Uterus (tissue), 4 donors: ENCODE data around the gene PARD3. TPM values are rescaled to one million over a fixed set of nuclear protein-coding genes. Genes with fewer than 3 reads are reported as not detected.

Source experiments
- DNase-seq, 2 donors: peaks; one replicate each; pipeline ENCODE4 v3.0.0-alpha.2; 2019 to 2020
- H3K27ac ChIP-seq, 2 donors: fragments of 200-600 bp; sonication (generic); 1 replicate in 1 of 2; 2 replicates in 1 of 2; pipeline ENCODE4 v1.5.1; 2016 to 2018
- H3K27me3 ChIP-seq, 2 donors: fragments of 200-600 bp; sonication (generic); one replicate each; pipeline ENCODE4 v1.5.1; 2018 to 2019; ENCODE audit warnings: control low read depth in 1 of 2
- H3K36me3 ChIP-seq, 2 donors: fragments of 200-600 bp; sonication (generic); one replicate each; pipeline ENCODE4 v1.5.1; 2019; ENCODE audit warnings: control low read depth in 1 of 2
- H3K4me1 ChIP-seq, 2 donors: fragments of 200-600 bp; sonication (generic); one replicate each; pipeline ENCODE4 v1.5.1; 2018 to 2019; ENCODE audit warnings: control low read depth in 1 of 2
- H3K4me3 ChIP-seq, 2 donors: fragments of 200-600 bp; sonication (generic); 1 replicate in 1 of 2; 2 replicates in 1 of 2; pipeline ENCODE4 v1.5.1; 2018 to 2019; ENCODE audit warnings: mild to moderate bottlenecking in 1 of 2
- H3K9me3 ChIP-seq, 2 donors: fragments of 200-600 bp; sonication (generic); one replicate each; pipeline ENCODE4 v1.5.1; 2019; ENCODE audit warnings: control low read depth in 1 of 2
- POLR2A ChIP-seq, 2 donors: fragments of 450-650 bp; IDR thresholded peaks; one replicate each; pipeline ENCODE4 v1.6.1; 2016; ENCODE audit warnings: antibody characterized with exemption in 2 of 2, mild to moderate bottlenecking in 1 of 2, moderate library complexity in 1 of 2
- intact Hi-C: fragments of 100-400 bp; cut with DNase I; formaldehyde crosslinking; loops from one replicate; pipeline ENCODE4 v1.15.1; 2023; ENCODE audit warnings: low total_unique reads
- total RNA-seq, 4 donors: library from RNA; depleted of rRNA in 3 of 4; stranded (reverse); fragments of >200 nt in 3 of 4; gene quantifications; one replicate each; pipeline versions ENCODE4 v1.1.0 to v1.2.4, GENCODE V29; 2014 to 2023
- TF ChIP-seq, protein P1 (sequence below), 4 experiments: fragments of 200-600 bp in 2 of 4; fragments of 450-650 bp in 2 of 4; sonication (generic) in 2 of 4; IDR thresholded peaks; one replicate each; pipeline ENCODE4 v1.5.1; 2016 to 2019; ENCODE audit warnings: antibody characterized with exemption in 4 of 4, mild to moderate bottlenecking in 2 of 4, moderate library complexity in 1 of 4
- donor health status: DM: yes; HTN: yes; CAD: no.

The PARD3 gene
- total RNA-seq, 4 donors from 2014 or later = 42.1 to 96.1 (median 51.5) TPM

DNA sequence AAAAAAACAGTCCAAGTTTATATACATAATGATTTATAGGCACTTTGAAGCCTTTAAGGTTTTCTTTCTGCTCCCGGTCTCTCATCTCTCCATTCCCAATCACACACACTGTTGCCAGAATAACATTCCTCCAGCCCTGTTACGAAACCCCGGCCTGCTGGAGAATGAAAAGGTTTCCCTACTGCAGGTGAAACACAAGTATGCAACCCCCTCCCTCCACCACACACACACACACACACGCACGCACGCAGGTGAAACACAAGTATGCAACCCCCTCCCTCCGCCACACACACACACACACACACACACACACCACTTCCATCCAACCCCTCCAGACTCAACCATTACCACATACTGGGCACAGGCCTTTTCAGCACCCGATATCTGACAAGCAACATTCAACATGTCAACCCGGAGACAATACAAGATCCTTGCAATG is 87.5 kb downstream of the PARD3 start:
- no peaks in the 10 kb centered on the region for H3K36me3 ChIP-seq
- no peaks in the 10 kb centered on the region for H3K27me3 ChIP-seq
- intact Hi-C loops = no loop called here
- DNase-seq = peak in 1 of 2 donors; percentile 32
- no peak overlapping the region for H3K4me3 ChIP-seq
- no peak overlapping the region for H3K27ac ChIP-seq
- peaks cover 6 to 21% of the 10 kb centered on the region in 2 donors for H3K4me1 ChIP-seq
- TF ChIP-seq, protein P1, sequence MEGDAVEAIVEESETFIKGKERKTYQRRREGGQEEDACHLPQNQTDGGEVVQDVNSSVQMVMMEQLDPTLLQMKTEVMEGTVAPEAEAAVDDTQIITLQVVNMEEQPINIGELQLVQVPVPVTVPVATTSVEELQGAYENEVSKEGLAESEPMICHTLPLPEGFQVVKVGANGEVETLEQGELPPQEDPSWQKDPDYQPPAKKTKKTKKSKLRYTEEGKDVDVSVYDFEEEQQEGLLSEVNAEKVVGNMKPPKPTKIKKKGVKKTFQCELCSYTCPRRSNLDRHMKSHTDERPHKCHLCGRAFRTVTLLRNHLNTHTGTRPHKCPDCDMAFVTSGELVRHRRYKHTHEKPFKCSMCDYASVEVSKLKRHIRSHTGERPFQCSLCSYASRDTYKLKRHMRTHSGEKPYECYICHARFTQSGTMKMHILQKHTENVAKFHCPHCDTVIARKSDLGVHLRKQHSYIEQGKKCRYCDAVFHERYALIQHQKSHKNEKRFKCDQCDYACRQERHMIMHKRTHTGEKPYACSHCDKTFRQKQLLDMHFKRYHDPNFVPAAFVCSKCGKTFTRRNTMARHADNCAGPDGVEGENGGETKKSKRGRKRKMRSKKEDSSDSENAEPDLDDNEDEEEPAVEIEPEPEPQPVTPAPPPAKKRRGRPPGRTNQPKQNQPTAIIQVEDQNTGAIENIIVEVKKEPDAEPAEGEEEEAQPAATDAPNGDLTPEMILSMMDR (IDR thresholded peaks at IDR 0.05) = no peak
- no peak for TF ChIP-seq POLR2A (IDR thresholded peaks at IDR 0.05)
- H3K9me3 ChIP-seq = no peaks in the 10 kb centered on the region

GRCh38 chr10:34726862-34727261 is 88.2 kb downstream of the PARD3 start:
- Histone ChIP-seq H3K4me3 (no peak overlapping the region), H3K9me3 (no peaks in the 10 kb centered on the region), H3K4me1 (peaks cover 6 to 20% of the 10 kb centered on the region in 2 donors), H3K27me3 (no peaks in the 10 kb centered on the region), H3K27ac (no peak overlapping the region), H3K36me3 (no peaks in the 10 kb centered on the region)
- intact Hi-C loops = no loop called here
- DNase-seq = no peak
- TF ChIP-seq, protein P1 (IDR thresholded peaks at IDR 0.05) = no peak
- no peak for TF ChIP-seq POLR2A (IDR thresholded peaks at IDR 0.05)

DNA sequence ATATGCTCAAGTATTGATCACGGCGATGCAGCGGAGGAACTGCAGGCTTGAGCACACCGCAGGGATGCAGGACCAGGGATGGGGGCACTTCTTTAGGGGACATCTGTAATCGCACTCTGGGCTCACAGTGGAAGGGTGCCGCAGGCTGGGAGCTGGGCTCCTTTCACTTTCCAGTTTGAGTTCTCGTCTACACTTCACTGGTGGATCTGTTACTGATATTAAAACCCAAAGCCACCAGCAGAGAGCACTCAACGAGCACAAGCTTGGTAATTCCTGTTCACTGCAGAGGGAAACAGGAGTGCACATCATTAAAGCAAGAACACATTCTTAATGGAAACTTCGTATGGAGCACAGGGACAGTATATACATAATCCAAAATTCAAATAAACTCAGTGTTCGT is 91.3 kb downstream of the PARD3 start:
- intact Hi-C loops = no loop called here

DNA sequence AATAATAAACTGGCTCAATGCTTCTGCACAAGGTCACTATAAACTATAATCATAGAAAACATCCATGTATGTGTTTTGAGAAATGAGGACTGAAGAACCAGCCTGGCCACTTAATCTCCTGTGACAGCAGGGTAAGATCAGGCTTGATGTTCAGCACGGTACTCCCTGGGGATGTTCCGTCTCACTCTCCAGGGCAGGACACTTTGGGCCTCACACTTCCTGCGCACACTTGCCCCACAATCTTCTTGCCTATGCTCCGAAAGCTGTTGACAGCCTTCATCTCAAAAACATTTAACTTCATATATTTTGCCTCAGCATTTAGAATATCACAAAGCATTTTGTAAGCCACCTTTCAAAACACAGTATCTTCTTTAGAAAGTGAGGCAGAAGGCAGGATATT is 92.7 kb downstream of the PARD3 start:
- no peaks in the 10 kb centered on the region for H3K27me3 ChIP-seq
- intact Hi-C loops = no loop called here
- TF ChIP-seq, protein P1 (IDR thresholded peaks at IDR 0.05) = no peak
- no peak for TF ChIP-seq POLR2A (IDR thresholded peaks at IDR 0.05)
- no peaks in the 10 kb centered on the region for H3K36me3 ChIP-seq
- peaks cover 0 to 6% of the 10 kb centered on the region in 2 donors for H3K4me1 ChIP-seq
- no peak overlapping the region for H3K4me3 ChIP-seq
- no peak overlapping the region for H3K27ac ChIP-seq
- no peak for DNase-seq
- no peaks in the 10 kb centered on the region for H3K9me3 ChIP-seq

More for the DNA sequence above, 91.3 kb downstream of the PARD3 start:
- H3K4me3 ChIP-seq = no peak overlapping the region
- H3K27ac ChIP-seq = no peak overlapping the region
- no peaks in the 10 kb centered on the region for H3K36me3 ChIP-seq
- H3K9me3 ChIP-seq = no peaks in the 10 kb centered on the region
- peak; percentile 33 to 47 for DNase-seq
- H3K27me3 ChIP-seq = no peaks in the 10 kb centered on the region
- TF ChIP-seq, protein P1 (IDR thresholded peaks at IDR 0.05) = peak; percentile 54 to 68 (median 60)
- no peak for TF ChIP-seq POLR2A (IDR thresholded peaks at IDR 0.05)
- H3K4me1 ChIP-seq = peaks cover 0 to 6% of the 10 kb centered on the region in 2 donors

DNA sequence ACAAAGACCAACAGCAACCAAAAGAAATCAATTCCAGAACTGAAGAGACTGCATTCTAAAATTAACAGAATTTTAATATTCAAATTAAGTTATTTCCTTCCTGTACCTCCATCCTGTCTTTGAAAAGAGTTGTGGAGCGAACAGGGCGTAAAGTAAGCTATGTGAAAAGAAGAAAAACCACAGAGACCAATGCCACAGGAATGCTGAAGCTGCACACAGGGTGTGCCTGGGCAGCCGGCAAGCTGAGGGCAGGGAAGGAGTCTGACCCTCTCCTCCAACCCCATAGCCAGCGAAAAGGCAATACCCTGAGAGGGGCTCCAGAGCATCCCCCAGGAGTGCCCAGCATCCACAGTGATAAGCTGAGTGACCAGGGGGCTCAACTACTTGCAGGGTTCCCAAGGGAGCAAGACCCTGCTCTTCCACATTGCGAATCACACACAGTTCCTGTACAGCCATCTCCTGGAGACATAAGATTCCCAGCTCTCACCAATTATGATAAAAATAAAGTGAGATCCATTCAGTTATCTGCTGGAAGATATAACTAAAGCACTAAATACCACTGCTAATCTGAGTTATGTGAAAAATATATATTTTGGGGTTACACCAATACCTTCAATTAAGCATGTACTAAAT is 93.8 kb downstream of the PARD3 start:
- H3K4me1 ChIP-seq = no peaks in the 10 kb centered on the region
- no peak overlapping the region for H3K27ac ChIP-seq
- no peaks in the 10 kb centered on the region for H3K27me3 ChIP-seq
- H3K4me3 ChIP-seq = no peak overlapping the region
- intact Hi-C loops = no loop called here
- H3K36me3 ChIP-seq = no peaks in the 10 kb centered on the region
- TF ChIP-seq, protein P1 (IDR thresholded peaks at IDR 0.05) = no peak
- TF ChIP-seq POLR2A (IDR thresholded peaks at IDR 0.05) = no peak
- no peak for DNase-seq
- no peaks in the 10 kb centered on the region for H3K9me3 ChIP-seq
